Epithelial cell of proximal tubule (primary cell): ENCODE measurements around the gene TIAM1. TPM values are rescaled to one million over a fixed set of nuclear protein-coding genes. Genes with fewer than 3 reads are reported as not detected.

Source experiments
- DNase-seq: peaks from one replicate; pipeline ENCODE4 v3.0.0-alpha.2; 2011; ENCODE audit warnings: low read depth
- H3K4me3 ChIP-seq: 2 replicates; pipeline ENCODE4 v1.5.1; 2011; ENCODE audit warnings: low read depth, mild to moderate bottlenecking, low read length
- total RNA-seq: library from RNA; depleted of rRNA; stranded (reverse); fragments of >200 nt; gene quantifications from 2 replicates; pipeline ENCODE4 v1.2.3, GENCODE V29; 2015
- TF ChIP-seq, protein P1 (sequence below): conservative IDR thresholded peaks from 2 replicates; pipeline ENCODE4 v1.5.1; 2012; ENCODE audit warnings: low read depth, mild to moderate bottlenecking, low read length

Gene TIAM1
- total RNA-seq, 1 donor from 2014 or later: 3.6 TPM

DNA sequence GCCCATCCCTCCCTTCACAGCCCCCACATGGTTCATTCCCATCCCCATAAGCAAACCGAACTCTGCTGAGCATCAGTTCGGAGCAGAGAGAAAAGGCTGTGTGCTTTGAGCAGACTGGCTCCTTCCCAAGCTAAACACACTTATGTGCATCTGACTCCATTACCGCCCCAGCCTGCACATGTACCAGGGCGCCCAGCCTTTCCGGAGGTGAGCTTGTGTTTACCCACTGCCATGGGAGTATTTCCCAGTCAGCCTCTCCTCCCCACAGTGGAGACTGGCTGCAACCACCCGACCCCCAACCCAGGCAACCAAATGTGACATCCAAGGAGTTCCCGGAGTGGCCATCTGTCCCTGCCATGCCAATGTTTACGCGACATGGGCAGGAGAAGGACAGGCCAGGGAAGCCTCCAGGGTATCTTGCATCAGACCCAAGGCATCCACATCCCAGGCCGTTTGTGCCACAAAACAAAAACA lies 9.4 kb downstream of the TIAM1 start:
- no peak for DNase-seq
- no peak overlapping the region for H3K4me3 ChIP-seq
- TF ChIP-seq, protein P1, sequence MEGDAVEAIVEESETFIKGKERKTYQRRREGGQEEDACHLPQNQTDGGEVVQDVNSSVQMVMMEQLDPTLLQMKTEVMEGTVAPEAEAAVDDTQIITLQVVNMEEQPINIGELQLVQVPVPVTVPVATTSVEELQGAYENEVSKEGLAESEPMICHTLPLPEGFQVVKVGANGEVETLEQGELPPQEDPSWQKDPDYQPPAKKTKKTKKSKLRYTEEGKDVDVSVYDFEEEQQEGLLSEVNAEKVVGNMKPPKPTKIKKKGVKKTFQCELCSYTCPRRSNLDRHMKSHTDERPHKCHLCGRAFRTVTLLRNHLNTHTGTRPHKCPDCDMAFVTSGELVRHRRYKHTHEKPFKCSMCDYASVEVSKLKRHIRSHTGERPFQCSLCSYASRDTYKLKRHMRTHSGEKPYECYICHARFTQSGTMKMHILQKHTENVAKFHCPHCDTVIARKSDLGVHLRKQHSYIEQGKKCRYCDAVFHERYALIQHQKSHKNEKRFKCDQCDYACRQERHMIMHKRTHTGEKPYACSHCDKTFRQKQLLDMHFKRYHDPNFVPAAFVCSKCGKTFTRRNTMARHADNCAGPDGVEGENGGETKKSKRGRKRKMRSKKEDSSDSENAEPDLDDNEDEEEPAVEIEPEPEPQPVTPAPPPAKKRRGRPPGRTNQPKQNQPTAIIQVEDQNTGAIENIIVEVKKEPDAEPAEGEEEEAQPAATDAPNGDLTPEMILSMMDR: no peak

DNA sequence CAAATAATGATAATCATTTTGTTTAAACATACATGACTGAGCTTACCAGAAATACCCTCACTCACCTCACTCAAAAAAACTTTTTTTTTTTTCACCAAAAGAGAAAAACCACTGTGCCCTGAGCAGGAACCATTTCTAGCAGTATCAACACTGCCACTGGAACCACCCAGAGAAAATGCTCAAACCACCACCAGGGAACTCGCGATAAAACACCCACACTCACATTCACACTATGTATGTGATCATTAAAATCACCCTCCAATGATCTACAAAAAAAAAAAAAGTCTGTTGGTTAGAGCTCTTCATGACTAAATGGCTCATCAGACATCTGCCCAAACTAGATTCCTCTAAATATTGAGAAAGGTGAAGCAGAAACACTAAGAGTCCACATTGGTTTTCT lies 11.5 kb downstream of the TIAM1 start:
- TF ChIP-seq, protein P1: no peak
- no peak for DNase-seq
- H3K4me3 ChIP-seq: no peak overlapping the region

DNA sequence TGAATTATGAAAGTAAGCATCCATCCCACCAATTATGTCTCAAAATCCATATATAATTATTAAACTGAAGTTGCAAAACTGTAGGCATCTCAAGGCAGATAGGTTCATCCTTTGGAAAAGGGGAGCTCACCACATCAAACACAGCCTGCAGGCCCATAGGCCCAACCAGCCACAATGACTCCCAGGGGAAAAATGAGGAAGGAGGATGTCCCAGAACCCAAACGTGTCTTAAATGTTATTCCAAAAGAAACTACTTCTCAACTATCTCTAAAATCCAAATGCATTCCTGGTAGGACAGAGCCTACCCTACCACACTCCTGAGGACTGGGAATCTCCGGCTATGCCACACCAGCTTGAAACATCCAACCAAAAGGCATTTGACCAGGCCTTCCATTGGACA lies 12.8 kb downstream of the TIAM1 start:
- DNase-seq: no peak
- no peak overlapping the region for H3K4me3 ChIP-seq
- TF ChIP-seq, protein P1: no peak

DNA sequence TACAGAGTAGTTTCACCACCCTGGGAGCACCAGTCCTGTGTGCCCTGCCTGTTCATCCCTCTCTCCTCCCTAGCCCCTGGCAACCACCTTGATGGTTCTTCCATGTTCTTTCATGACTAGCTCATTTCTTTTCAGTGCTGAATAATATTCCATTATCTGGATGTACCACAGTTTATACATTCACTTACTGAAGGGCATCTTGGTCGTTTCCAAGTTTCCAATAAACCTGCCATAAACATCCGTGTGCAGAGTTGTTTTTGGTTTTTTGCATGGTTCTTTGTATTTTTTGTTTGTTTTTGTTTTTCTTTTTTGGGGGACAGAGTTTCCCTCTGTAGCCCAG lies 13.9 kb downstream of the TIAM1 start:
- H3K4me3 ChIP-seq: no peak overlapping the region
- TF ChIP-seq, protein P1: no peak
- DNase-seq: no peak

DNA sequence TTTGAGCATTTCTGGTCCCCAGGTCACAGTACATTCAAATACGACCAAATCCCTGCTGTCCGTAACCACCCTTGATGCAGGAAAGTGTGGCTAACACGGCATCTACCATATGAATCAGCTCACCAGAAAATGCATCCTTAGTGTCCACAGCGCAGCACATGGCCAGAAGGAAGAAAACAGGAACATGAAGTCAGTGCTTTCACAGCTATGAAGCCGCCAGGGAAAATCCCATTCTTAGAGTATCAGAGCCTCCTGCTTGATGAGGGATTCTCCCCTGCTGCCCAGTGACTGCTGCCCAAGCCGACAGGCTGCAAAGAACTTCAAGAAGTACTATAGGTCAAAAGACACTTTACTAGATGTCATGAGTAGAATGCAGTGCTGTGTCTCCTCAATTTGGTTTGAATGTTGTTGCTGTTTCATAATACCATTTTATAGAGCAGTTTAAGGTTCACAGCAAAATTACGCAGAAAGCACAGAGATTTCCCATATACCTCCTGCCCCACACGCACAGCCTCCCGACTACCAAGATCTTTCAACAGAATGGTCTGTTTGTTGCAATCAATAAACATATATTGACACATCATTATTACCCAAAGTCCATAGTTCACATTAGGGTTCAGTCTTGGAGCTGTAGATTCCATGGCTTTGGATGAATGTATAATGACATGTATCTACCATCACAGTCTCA lies 14.5 kb downstream of the TIAM1 start:
- H3K4me3 ChIP-seq: no peak overlapping the region
- TF ChIP-seq, protein P1: no peak
- no peak for DNase-seq

DNA sequence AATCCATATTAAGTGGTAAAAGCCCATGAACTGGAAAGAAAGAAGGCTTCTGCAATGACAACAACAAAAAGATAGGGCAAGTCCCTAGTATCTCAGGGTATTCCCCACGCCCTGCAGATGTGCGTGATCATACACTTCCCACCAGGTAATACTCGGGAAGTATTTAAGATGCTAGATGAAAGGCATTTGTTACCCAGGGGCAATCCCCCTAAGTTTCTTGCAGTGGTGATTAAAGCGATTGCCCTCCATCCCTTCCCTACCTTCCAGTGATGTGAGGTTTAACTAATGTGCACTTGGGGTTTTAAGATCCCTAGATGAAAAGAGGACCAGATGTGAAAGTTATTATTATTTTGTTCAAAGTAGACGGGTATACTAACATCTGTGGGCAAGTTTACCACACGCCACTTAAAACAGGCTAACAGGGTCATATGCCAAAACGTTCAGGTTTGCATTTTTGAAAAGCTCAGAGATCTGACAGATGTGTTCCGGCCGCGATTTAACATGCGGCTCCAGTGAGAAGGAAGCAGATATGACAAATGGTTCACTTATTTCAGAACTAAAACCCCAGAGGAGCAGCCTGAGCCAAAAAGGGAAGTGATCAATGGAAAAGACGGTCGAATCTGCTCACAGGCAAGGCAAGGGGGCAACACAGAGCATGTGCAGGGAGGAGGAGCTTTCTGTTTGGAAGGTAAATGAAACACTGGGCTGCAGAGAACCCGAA lies 17.4 kb downstream of the TIAM1 start:
- H3K4me3 ChIP-seq: no peak overlapping the region

More for the DNA sequence above, 17.4 kb downstream of the TIAM1 start:
- TF ChIP-seq, protein P1: no peak
- no peak for DNase-seq
